GM18502 (cell line): ENCODE data around the gene RAD23B.
"Not testable (repeated sequence)": the region's sequence is repeated elsewhere in the genome, so short reads cannot be mapped to it uniquely, and the experiment has no call there.

Experiments
- ATAC-seq: cut with Tn5 transposase; IDR thresholded peaks from one replicate; pipeline ENCODE4 v1.9.1; 2021; ENCODE audit warnings: mild to moderate bottlenecking; ENCODE audit not compliant: unreplicated experiment, poor library complexity

Gene RAD23B

DNA sequence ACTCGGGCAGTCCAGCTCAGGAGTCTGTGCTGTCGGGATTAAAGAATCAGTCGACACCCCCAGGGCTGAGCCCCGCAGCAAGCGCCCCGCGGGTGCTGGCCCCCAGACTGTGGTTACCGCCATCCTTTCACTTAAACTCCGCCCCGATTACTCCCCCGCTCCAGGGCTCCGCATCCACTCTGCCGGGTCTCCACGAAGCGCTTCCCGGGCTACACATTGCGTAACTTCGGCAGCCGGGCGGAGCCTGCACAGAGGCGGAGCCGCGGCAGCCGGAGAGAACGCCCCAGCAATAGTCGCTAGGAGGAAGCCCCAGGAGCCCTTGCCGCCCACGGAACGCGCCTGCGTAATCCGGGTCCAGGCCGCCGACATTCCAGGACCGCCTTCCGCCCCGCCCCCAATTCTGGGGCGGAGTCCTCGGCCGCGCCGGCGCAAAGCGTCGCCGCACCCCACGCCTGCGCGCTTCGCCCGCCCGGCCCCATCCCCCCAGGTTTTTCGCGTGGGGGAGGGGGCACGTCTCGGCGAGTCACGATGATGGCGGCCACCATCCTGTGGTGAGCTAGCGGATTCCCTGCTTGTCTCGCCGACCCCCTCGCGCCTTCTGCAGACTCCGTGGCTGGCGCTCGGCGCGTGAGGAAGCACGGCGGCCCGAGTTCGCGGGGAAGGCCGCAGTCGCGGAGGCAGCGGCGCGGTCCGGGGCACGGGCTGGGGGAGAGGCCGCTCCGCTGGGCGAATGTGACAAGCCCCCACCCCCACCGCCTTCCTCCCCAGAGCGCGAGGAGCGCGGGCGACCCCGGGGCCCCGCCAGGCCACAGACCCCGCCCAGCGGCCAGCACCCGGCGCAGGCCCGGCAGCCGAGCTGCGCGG lies at the start of gene RAD23B:
Gene RAD23B (plus strand): TSS at position 521 of the 864 bp plus-strand sequence. CDS start 351 bp downstream, outside the sequence.
- ATAC-seq = peak; percentile 89

DNA sequence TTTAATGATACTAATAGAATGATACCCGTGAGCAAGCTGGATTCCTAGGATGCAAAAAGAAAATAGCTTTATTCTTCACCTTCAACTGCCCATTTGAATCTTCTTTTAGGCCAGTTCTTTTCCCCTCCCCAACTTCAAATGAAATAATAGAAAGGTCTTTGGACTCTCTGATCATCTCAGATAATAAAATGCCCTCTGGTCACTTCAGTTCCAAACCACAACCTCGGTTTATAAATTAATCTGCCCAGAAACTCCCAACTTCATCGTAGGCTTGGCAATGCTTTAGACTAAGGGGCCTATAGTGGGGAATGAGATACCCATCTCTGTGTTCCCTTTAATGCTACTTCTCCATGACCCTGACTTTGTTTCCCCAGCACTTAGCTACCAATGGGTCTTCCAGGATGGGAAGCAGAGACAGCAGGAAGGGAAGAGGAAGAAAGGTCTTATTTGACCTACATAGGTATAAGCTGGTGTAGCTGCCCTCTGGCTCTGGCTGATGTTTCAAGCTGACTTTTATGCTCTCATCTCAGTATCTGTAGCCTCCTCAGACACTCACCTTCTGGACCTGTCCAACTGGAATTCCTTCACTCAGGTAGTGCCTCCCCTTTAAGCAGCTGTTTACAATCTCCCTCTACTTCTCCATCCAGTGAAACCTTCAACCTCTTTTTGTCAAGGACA lies 47.2 kb upstream of the RAD23B start:
- ATAC-seq = no peak

DNA sequence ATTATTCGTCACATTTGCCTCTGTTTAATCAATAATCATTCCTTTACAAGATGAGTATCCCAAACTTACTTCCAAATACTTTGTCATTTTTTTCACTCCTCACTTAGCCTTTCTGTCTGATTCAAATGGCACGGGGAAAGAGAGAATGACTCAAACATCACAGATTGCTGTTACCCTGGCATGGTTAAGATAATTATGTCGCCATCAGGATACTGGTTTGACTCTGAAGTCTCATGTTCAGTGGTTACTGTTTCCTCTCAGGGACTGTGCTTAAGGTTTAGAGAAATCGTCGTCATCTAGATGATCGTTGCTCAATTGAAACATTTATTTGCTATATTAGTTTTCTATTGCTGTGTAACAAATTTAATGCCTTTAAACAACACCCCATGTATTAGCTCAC lies 45.2 kb upstream of the RAD23B start:
- ATAC-seq = no peak

DNA sequence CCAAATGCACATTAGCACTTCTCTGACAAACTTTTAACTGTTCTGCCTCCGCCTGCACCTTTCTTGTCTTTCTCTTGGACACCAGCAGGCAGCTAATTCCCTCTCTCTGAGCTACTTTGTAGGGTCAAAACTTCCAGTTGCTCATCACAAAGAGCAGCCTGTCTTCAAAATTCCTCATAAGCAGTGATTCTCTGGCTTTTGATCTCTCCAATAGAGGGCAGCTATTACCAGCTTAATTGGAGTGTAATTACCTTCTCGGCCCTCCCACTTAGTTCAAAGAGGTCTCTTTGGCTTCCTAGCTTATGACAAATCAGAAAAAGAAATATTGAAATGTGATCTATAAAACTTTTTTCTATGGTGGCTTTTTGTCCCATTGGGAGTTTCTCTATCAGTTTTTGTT lies 43.6 kb upstream of the RAD23B start:
- no peak for ATAC-seq

DNA sequence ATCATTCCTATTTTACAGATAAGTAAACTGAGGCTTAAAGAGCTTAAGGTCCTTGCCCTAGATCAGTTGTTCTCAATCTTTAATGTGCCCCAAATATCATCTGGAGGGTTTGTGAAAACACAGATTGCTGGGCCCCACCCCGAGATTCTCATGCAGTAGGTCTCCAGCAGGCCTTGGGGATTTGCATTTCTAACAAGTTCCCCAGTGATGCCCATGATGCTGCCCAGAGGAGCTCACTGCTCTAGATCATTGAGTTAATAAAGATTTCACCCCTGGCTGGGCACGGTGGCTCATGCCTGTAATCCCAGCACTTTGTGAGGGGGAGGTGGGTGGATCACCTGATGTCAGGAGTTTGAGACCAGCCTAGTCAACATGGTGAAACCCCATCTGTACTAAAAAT lies 42.8 kb upstream of the RAD23B start:
- no peak for ATAC-seq

DNA sequence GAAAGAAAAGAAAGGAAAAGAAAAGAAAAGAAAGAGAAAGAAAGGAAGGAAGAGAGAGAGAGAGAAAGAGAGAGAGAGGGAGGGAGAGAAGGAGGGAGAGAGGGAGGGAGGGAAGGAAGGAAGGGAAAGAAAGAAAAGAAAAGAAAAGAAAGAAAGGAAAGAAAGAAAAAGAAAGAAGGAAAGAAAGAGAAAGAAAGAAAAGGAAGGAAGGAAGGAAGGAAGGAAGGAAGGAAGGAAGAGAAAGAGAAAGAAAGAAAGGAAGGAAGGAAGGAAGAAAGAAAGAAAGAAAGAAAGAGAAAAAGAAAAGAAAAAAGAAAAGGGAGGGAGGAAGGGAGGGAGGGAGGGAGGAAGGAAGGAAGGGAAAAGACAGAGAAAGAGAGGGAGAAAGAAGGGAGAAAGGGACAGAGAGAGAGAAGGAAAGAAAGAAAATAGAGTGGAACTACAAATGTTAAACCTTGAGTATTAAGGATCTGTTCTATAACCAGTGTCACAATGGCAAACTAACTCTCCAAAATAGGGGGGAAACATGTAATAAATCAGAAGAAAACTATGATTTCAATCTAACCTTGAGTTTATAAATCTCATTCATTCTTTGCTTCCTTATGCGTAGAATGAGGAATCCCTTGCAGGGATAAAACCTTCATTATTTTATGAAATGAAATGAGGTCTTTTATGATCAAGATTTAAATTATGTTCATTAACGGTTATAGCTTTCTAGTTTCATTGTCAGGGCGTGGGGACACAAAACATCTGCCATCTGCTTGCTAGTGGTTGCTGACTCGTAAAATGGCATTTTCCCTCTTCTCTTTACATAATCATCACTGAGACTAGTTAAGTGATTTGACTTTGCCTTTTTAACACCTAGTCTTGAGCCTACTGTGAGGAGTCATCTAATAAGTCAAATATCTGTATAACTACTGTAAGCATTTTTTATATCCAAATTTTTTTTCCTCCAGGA lies 40.7 kb upstream of the RAD23B start:
- ATAC-seq = no peak

DNA sequence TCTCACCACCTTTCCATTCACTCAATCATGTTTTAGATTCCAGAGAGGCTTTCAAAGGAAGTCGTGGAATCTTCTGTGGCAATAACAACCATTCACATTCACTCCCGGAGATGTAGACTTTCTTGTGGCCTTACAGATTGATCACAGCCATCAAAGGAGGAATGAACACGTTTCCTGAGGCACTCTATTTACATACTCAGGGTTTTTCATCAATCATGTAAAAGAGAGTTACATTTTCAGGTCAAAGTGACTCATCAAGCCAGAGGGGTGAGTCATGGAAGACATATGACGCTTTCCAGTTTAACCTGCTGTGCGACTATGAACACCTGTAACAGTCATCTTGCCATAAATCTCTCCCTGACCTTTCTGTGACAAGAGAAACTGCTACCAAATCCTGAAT lies 39.3 kb upstream of the RAD23B start:
- ATAC-seq = peak; percentile 67

DNA sequence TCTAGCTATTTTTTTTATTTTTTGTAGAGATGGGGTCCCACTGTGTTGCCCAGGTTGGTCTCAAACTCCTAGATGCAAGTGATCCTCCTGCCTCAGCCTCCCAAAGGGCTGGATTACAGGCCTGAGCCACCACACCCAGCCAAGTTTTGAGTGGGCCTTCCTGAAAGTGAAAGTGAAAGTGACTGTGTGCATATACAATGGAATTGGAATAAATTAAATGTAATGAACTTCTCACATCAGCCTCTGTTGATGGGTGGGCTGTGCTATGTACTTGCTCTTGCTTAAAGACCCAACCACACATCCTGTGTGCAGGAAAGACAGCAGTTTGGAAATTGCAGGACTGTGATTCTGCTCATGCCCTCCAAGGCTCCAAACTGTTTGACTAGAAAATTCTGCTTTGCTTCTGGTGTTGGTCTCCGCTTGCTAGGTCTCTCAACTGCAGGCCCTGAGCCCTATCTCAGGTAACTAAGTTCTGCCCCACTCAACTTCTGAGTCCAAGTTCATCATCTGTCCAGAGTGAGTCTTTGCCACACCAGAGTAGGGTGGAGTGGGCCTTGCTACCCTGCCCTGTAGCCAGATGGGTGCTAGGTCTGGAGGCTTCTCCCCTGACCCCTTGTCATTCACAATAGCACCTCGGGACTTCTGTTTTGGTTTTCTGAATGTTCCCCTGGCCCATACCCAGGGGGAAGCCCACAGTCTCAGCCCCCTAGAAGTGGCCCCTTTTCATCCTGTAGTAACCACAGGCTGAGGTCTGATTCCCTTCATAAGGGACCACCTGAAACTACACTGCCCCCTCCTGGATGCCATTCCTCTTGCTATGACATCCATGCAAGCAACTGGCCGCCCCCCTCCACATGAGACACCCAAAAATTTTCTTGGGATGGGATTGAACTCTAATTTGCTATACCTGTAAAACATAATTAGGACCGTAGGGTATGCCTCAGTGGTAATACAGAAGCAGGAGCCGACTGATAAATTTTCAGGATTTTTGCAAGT lies 36.5 kb upstream of the RAD23B start:
- ATAC-seq = no peak

DNA sequence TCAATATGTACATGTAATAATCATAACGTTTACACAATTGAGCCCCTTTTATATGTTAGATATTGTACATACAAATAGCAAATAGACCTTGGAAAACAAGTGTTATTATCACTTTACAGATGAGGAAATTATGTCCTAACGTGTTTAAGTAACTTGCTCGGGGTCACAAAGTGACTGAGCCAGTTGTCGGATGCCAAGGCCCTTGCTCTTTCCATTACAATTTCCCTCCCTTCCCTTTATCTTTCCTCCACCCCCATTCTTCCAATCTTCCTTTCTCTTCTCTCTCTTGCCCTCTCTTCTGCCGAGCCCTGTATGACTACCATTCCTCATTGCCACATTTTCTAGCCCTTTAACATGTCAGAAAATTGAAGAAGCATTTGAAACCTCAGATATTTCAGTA lies 34.4 kb upstream of the RAD23B start:
- ATAC-seq = no peak

DNA sequence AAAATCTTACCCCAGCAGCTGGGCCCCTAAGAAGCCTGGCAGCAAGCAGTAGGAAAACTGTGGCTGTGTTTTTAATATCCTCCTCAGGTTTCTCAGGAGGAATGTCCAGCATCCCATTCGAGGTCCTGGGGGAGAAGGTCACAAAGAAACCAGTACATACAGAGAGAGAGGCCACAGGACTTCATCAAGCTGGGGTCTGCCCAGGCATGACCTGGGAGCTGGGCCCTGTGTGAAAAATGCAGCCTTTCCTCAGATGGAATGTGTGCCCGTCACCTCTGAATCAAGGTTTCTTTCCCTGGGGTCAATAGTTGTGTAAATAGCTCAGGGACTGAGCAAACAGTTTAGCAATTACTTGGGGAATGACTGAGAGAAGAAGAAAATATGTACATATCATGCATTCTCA lies 33.9 kb upstream of the RAD23B start:
- no peak for ATAC-seq

DNA sequence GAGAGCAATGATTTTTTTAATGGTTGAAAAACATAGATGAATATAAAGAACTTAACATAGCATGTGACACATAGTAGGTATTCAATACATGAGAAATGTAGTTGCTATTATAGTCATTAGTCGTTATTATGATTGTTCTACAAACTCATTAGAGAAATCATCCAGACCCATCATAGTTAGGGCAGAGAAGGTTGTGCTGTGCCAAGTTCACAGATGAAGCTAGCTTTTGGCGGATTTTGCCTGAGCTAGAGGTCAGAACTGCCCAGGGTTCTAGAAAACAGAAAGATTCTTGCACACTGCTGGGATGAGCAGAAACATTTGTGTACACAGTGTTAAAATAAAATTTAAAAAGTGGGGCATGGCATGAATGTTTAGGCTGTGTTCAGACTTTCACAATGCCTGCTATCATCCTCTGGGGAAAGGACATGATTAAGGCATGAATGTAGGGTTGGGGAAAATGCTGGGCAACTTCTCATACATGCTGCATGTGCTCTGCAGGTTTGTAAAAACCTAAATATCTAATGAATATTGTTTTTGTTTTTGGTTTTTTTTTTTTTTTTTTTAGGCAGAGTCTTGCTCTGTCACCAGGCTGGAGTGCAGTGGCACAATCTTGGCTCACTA lies 33.3 kb upstream of the RAD23B start:
- no peak for ATAC-seq

DNA sequence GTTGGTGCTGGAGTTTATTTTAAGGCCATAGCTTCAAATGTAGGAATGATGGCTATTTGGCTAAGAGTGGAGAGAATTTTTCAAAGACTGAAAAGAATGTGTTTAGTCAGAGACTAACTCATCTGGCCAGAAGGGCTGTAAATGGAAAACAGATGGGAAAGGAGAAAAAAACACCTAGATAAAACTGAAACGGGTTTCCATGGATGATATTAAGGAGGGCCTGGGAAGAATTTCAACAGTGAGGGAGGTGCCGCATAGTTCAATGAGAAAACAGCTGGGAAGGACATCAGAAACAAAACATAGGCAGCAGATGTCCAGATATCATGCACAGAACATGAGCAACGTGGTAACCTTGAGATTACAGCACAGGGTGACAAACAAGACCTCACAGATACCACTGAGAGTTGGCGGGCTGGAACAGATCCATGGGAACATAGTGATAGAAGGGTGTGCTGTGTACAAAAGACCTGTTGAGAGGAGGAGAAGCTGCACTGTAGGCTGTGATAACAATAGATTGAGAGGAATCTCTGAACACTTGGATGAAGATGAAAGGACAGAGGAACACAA lies 31.2 kb upstream of the RAD23B start:
- ATAC-seq = no peak

DNA sequence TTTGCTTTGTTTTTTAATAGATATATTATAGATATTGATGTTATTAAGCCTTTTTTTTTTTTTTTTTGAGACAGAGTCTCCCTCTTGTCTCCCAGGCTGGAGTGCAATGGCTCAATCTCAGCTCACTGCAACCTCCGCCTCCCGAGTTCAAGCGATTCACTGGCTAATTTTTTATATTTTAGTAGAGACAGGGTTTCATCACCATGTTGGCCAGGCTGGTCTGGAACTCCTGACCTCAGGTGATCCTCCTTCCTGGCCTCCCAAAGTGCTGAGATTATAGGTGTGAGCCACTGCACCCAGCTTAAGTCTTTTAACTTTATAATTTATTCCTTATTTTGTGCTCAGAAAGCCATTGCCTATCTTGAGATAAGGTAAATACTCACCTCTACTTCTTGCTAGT lies 24.2 kb upstream of the RAD23B start:
- no peak for ATAC-seq

DNA sequence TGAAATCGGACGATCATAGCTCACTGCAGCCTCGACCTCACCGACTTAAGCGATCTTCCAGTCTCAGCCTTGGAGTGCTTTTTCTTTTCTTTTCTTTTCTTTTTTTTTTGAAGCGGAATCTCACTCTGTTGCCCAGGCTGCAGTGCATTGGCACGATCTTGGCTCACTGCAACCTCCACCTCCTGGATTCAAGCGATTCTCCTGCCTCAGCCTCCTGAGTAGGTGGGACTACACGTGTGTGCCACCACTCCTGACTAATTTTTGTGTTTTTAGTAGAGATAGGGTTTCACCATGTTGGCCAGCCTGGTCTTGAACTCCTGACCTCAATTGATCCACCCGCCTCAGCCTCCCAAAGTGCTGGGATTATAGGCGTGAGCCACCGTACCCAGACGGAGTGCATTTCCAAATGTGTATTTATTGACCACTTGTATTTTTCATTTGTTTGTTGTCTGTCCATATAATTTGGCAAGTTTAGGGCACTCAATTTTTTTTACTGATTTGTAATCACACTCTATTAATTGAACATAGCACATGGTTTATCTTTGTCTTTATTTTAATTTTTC lies 23.2 kb upstream of the RAD23B start:
- ATAC-seq = not testable (repeated sequence)

DNA sequence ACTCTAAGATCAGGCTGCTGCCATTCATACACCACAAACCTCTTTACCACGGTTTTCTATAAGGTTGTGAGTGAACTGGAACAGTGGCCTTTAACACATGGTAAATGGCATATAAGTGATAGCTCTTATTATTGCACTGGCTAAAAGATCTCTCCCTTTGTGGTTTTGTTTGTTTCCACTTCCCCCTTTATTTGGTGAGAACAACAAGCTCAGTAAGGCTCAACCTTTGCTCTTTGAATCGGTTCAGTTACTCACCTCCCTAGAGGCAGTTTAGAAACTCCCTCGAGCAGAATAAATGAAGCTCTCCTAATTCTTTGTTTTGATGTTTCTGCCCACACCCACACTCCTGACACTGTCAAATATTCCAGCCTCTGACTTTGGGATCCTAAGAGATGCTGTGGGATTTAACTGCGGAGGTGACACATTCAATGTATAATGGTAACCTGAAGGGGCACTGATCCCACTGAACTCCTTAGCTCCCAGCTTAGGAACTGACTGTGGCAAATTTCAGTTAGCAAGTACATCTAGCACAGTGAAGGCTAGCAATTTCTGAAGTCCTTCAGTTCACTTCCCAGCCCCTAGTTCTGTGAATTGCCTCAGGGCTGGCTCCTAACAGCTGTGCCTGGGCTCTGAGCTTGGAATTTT lies 22.5 kb upstream of the RAD23B start:
- peak; percentile 99 for ATAC-seq

DNA sequence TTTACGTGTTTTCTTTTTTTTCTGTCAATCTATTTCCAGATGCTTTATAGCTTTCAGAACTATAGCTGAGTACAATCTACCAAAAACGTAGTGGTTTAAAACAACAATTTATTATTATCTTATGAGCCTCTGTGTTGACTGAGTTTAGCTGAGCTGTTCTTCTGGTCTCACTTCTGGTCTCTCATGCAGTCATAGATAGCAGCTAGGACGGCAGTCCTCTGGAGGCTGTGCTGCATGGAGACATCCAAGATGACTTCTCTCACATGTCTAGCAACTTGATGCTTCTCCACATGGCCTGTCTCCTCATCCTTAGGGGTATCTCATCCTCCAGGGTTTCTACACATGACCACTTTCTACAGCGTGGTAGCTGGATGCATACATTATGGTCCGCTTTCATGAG lies 22.0 kb upstream of the RAD23B start:
- no peak for ATAC-seq

DNA sequence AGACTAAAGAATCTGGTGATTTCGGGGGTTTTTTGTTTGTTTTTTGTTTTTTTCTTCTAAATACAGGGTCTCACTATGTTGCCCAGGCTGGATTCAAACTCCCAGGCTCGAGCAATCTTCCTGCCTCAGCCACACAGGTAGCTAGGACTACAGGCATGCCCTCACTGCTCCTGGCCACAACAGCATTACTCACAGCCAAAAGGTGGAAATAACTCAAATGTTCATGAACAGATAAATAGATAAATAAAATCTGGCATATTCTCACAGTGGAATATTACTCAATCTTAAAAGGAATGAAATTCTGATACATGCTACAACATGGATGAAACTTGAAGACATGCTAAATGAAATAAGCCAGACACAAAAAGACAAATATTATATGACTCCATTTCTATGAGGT lies 19.8 kb upstream of the RAD23B start:
- ATAC-seq = no peak
